ENCODE data around the gene NUP37. TPM values are rescaled to one million over a fixed set of nuclear protein-coding genes. Genes with fewer than 3 reads are reported as not detected.
"Not testable (repeated sequence)": the region's sequence is repeated elsewhere in the genome, so short reads cannot be mapped to it uniquely, and the experiment has no call there.

NUP37 gene
- total RNA-seq, 2 donors from 2014 or later, result 13.8 to 14.9 TPM

DNA sequence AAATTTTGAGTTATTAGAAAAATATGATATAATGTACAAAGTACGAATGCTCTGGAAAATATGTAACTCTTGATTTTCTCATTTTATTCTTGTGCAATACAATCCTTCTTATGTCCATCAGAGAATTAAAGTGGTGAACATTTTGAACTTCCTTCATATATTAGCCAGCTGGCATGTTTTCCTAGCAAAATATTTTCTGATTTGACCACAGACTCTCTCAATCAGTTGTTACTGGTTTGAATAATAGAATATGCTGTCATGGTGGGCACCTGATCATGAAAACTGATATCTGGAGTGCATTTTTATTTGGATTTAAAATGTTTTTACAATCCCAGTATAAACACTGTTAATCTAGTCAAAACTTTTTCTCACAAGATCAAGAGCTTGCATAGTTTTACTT is 24.3 kb upstream of the NUP37 start:
- no peaks in the 10 kb centered on the region for H3K36me3 ChIP-seq
- ATAC-seq (ENCODE audit: insufficient number of reproducible peaks, low FRiP score, low read depth), result no peak
- H3K27ac ChIP-seq, result no peak overlapping the region
- DNase-seq (ENCODE audit: low spot score), result no peak
- H3K27me3 ChIP-seq (replicated peaks; ENCODE audit: insufficient read depth), result no peaks in the 10 kb centered on the region
- H3K9me3 ChIP-seq, result no peaks in the 10 kb centered on the region
- H3K4me3 ChIP-seq, result no peak overlapping the region
- no peaks in the 10 kb centered on the region for H3K4me1 ChIP-seq (ENCODE audit: control insufficient read depth in 1 of 2, low read depth in 2 of 2)
- TF ChIP-seq, protein P1, sequence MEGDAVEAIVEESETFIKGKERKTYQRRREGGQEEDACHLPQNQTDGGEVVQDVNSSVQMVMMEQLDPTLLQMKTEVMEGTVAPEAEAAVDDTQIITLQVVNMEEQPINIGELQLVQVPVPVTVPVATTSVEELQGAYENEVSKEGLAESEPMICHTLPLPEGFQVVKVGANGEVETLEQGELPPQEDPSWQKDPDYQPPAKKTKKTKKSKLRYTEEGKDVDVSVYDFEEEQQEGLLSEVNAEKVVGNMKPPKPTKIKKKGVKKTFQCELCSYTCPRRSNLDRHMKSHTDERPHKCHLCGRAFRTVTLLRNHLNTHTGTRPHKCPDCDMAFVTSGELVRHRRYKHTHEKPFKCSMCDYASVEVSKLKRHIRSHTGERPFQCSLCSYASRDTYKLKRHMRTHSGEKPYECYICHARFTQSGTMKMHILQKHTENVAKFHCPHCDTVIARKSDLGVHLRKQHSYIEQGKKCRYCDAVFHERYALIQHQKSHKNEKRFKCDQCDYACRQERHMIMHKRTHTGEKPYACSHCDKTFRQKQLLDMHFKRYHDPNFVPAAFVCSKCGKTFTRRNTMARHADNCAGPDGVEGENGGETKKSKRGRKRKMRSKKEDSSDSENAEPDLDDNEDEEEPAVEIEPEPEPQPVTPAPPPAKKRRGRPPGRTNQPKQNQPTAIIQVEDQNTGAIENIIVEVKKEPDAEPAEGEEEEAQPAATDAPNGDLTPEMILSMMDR (IDR thresholded peaks at IDR 0.05), result no peak

DNA sequence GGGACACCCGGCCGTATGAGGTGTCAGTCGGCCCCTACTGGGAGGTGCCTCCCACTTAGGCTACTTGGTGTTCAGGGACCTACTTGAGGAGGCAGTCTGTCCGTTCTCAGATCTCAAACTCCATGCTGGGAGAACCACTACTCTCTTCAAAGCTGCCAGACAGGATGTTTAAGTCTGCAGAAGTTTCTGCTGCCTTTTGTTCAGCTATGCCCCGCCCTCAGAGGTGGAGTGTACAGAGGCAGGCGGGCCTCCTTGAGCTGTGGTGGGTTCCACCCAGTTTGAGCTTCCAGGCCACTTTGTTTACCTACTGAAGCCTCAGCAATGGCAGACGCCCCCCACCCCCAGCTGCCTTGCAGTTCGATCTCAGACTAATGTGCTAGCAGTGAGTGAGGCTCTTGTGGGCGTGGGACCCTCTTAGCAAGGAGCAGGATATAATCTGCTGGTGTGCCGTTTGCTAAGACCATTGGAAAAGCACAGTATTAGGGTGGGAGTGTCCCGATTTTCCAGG is 23.0 kb upstream of the NUP37 start:
- not testable (repeated sequence) for H3K4me1 ChIP-seq (ENCODE audit: control insufficient read depth in 1 of 2, low read depth in 2 of 2); H3K27me3 ChIP-seq (replicated peaks; ENCODE audit: insufficient read depth); H3K36me3 ChIP-seq; H3K27ac ChIP-seq; ATAC-seq (ENCODE audit: insufficient number of reproducible peaks, low FRiP score, low read depth); H3K9me3 ChIP-seq; H3K4me3 ChIP-seq; DNase-seq (ENCODE audit: low spot score)

DNA sequence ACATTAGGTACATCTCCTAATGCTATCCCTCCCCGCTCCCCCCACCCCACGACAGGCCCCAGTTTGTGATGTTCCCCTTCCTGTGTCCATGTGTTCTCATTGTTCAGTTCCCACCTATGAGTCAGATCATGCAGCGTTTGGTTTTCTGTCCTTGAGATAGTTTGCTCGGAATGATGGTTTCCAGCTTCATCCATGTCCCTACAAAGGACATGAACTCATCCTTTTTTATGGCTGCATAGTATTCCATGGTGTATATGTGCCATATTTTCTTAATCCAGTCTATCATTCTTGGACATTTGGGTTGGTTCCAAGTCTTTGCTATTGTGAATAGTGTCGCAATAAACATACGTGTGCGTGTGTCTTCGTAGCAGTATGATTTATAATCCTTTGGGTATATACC is 17.7 kb upstream of the NUP37 start:
- not testable (repeated sequence) for DNase-seq (ENCODE audit: low spot score)

DNA sequence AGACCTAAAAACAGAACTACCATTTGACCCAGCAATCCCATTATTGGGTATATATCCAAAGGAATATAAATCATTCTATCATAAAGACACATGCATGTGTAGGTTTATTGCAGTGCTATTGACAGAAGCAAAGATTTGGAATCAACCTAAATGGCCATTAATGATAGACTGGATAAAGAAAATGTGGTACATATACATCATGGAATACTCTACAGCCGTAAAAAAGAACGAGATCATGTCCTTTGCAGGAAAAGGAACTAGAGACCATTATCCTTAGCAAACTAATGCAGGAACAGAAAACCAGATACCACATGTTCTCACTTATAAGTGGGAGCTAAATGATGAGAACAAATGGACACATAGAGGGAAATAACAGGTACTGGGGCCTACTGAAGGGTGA is 11.5 kb upstream of the NUP37 start:
- H3K27ac ChIP-seq; H3K9me3 ChIP-seq; ATAC-seq (ENCODE audit: insufficient number of reproducible peaks, low FRiP score, low read depth); H3K4me3 ChIP-seq; H3K27me3 ChIP-seq (replicated peaks; ENCODE audit: insufficient read depth); H3K4me1 ChIP-seq (ENCODE audit: control insufficient read depth in 1 of 2, low read depth in 2 of 2); H3K36me3 ChIP-seq; DNase-seq (ENCODE audit: low spot score): not testable (repeated sequence)

More for the DNA sequence above, 17.7 kb upstream of the NUP37 start:
- not testable (repeated sequence) for H3K4me1 ChIP-seq (ENCODE audit: control insufficient read depth in 1 of 2, low read depth in 2 of 2); H3K27ac ChIP-seq; H3K27me3 ChIP-seq (replicated peaks; ENCODE audit: insufficient read depth); ATAC-seq (ENCODE audit: insufficient number of reproducible peaks, low FRiP score, low read depth); H3K36me3 ChIP-seq; H3K9me3 ChIP-seq; H3K4me3 ChIP-seq

DNA sequence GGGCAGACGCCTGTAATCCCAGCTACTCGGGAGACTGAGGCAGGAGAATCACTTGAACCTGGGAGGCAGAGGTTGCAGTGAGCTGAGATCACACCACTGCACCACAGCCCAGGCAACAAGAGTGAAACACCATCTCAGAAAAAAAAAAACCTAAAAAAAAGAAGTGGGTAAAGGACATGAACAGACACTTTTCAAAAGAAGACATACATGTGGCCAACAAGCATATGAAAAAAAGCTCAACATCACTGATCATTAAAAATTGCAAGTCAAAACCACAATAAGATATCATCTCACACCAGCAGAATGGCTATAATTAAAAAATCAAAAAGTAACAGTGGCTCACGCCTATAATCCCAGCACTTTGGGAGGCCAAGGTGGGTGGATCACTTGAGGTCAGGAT is 10.8 kb upstream of the NUP37 start:
- H3K36me3 ChIP-seq; H3K9me3 ChIP-seq; ATAC-seq (ENCODE audit: insufficient number of reproducible peaks, low FRiP score, low read depth); H3K4me3 ChIP-seq; H3K27me3 ChIP-seq (replicated peaks; ENCODE audit: insufficient read depth); H3K27ac ChIP-seq; H3K4me1 ChIP-seq (ENCODE audit: control insufficient read depth in 1 of 2, low read depth in 2 of 2); DNase-seq (ENCODE audit: low spot score): not testable (repeated sequence)

DNA sequence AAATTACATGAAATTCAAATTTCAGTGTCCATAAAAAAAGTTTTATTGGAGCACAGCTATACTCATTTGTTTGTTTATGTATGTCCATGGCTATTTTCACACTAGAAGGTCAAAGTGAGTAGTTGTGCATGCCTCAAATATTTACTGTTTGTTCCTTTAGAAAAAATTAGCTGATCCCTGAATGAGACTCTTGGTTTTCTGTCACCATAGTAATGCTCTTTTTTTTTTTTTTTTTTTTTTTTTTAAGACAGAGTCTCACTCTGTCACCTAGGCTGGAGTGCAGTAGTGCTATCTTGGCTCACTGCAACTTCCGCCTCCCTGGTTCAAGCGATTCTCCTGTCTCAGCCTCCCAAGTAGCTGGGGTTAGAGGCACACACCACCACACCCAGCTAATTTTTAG is 1.4 kb upstream of the NUP37 start:
- DNase-seq (ENCODE audit: low spot score); H3K9me3 ChIP-seq; H3K27ac ChIP-seq; ATAC-seq (ENCODE audit: insufficient number of reproducible peaks, low FRiP score, low read depth); H3K27me3 ChIP-seq (replicated peaks; ENCODE audit: insufficient read depth); H3K36me3 ChIP-seq; H3K4me3 ChIP-seq: not testable (repeated sequence)
- peaks cover 16 to 17% of the 10 kb centered on the region in 2 donors for H3K4me1 ChIP-seq (ENCODE audit: control insufficient read depth in 1 of 2, low read depth in 2 of 2)

DNA sequence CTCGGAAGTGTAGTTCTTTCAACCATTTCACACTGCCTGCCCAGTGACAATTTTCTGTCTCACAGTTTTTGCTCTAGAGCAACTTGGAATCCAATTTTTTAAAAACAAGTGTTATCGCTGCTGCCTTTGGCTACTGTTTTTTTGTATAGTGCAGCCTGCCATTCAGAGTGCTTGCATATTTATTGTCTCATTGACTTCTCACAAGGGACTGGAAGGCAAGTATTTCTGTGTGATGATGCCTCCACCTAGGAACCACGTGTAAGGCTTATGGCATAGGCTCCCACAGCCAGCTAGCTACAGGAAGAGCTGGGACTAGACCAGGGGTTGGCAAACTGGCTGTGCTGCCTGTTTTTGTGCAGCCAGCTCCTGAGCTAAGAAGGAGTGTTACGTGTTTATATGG is 972 bp upstream of the NUP37 start:
- no peak overlapping the region for H3K27ac ChIP-seq
- H3K27me3 ChIP-seq (replicated peaks; ENCODE audit: insufficient read depth), result no peaks in the 10 kb centered on the region
- DNase-seq (ENCODE audit: low spot score), result no peak
- H3K9me3 ChIP-seq, result no peaks in the 10 kb centered on the region
- peaks cover 16 to 17% of the 10 kb centered on the region in 2 donors for H3K4me1 ChIP-seq (ENCODE audit: control insufficient read depth in 1 of 2, low read depth in 2 of 2)
- peak overlapping the region; percentile 96 for H3K4me3 ChIP-seq
- TF ChIP-seq, protein P1 (IDR thresholded peaks at IDR 0.05), result no peak
- H3K36me3 ChIP-seq, result no peaks in the 10 kb centered on the region
- no peak for ATAC-seq (ENCODE audit: insufficient number of reproducible peaks, low FRiP score, low read depth)

DNA sequence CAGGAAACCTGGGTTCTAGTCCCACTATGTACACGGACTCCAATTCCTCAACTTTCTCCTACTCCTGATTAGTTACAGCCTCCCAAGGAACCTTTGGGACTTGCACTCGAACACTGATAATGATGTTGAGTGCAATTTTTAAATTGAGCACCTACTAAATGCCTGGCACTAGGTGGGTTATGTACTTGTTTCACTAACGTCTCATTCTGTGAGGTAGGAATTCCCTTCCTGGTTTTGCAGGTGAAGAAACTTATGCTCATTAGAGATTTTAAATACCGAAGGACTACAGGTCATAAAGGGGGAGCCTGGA is 605 bp upstream of the NUP37 start:
- Histone ChIP-seq H3K4me3 (peak overlapping the region; percentile 96), H3K27ac (no peak overlapping the region), H3K36me3 (no peaks in the 10 kb centered on the region), H3K4me1 (ENCODE audit: control insufficient read depth in 1 of 2, low read depth in 2 of 2) (peaks cover 16 to 17% of the 10 kb centered on the region in 2 donors), H3K27me3 (replicated peaks; ENCODE audit: insufficient read depth) (no peaks in the 10 kb centered on the region), H3K9me3 (no peaks in the 10 kb centered on the region)
- ATAC-seq (ENCODE audit: insufficient number of reproducible peaks, low FRiP score, low read depth), result no peak
- TF ChIP-seq, protein P1 (IDR thresholded peaks at IDR 0.05), result no peak
- no peak for DNase-seq (ENCODE audit: low spot score)
